OCI-LY3 (cell line): ENCODE measurements around the gene SEMA5B.

Experiments
- H2AFZ ChIP-seq: fragments of 200-600, 300-600 bp; shearing (Covaris generic); 2 replicates; pipeline ENCODE4 v1.6.0; 2014; ENCODE audit warnings: antibody characterized with exemption, low read depth, low read length
- H3K27ac ChIP-seq: fragments of 200-600, 300-600 bp; sonication (generic); 2 replicates; pipeline ENCODE4 v1.5.1; 2014; ENCODE audit warnings: mild to moderate bottlenecking, low read length, moderate library complexity, mixed read lengths
- H3K27me3 ChIP-seq: fragments of 200-600, 300-600 bp; sonication (generic); 2 replicates; pipeline ENCODE4 v1.6.1; 2014; ENCODE audit warnings: low read depth, low read length, mixed read lengths
- H3K36me3 ChIP-seq: fragments of 200-600, 300-600 bp; sonication (generic); replicated peaks from 2 replicates; pipeline ENCODE3; 2014; ENCODE audit warnings: low read depth, low read length, mixed read lengths
- H3K4me1 ChIP-seq: fragments of 300-600, 200-600 bp; sonication (generic); 2 replicates; pipeline ENCODE4 v1.6.1; 2014; ENCODE audit warnings: low read length, mixed read lengths
- H3K4me2 ChIP-seq: fragments of 200-600, 300-600 bp; sonication (generic); 2 replicates; pipeline ENCODE4 v1.6.1; 2014; ENCODE audit warnings: low read length, mixed read lengths
- H3K4me3 ChIP-seq: fragments of 300-600, 200-600 bp; sonication (generic); 2 replicates; pipeline ENCODE4 v1.5.1; 2014; ENCODE audit warnings: antibody characterized with exemption, mild to moderate bottlenecking, low read length, moderate library complexity
- H3K79me2 ChIP-seq: fragments of 300-600, 200-600 bp; shearing (Covaris generic); 2 replicates; pipeline ENCODE4 v1.6.1; 2014; ENCODE audit warnings: mild to moderate bottlenecking, low read length, mixed read lengths
- H3K9ac ChIP-seq: fragments of 300-600, 200-600 bp; shearing (Covaris generic); 2 replicates; pipeline ENCODE4 v1.6.0; 2014; ENCODE audit warnings: mild to moderate bottlenecking, low read length, moderate library complexity
- H3K9me3 ChIP-seq: fragments of 200-600, 300-600 bp; shearing (Covaris generic); 2 replicates; pipeline ENCODE4 v1.6.1; 2014; ENCODE audit warnings: low read length, mixed read lengths; ENCODE audit not compliant: insufficient read depth
- H4K20me1 ChIP-seq: fragments of 200-600, 300-600 bp; sonication (generic); 2 replicates; pipeline ENCODE4 v1.6.1; 2016; ENCODE audit warnings: low read length, mixed read lengths; ENCODE audit not compliant: insufficient read depth
- CTCF ChIP-seq: fragments of 200-600, 300-600 bp; sonication (generic); IDR thresholded peaks from 2 replicates; pipeline ENCODE4 v1.5.1; 2014; ENCODE audit warnings: antibody characterized with exemption, low read length, low read depth
- EZH2phosphoT487 ChIP-seq: fragments of 200-600 bp; shearing (Covaris generic); IDR thresholded peaks from 2 replicates; pipeline ENCODE4 v1.6.1; 2018; ENCODE audit warnings: antibody characterized with exemption, mixed run types, low read depth

SEMA5B gene

GRCh38 chr3:122931636-122932035 lies 95.9 kb downstream of the SEMA5B start:
- Histone ChIP-seq H4K20me1 (no peaks in the 10 kb centered on the region), H3K27ac (no peak overlapping the region)
- TF ChIP-seq CTCF (no peak), EZH2phosphoT487 (no peak)

GRCh38 chr3:122930063-122930997 lies 97.2 kb downstream of the SEMA5B start:
- no peaks in the 10 kb centered on the region for H3K9me3 ChIP-seq
- no peaks in the 10 kb centered on the region for H3K79me2 ChIP-seq
- H3K4me2 ChIP-seq: no peak overlapping the region
- no peak overlapping the region for H2AFZ ChIP-seq
- H3K27me3 ChIP-seq: no peaks in the 10 kb centered on the region
- H3K27ac ChIP-seq: no peak overlapping the region
- no peak overlapping the region for H3K9ac ChIP-seq
- no peak for TF ChIP-seq EZH2phosphoT487
- TF ChIP-seq CTCF: no peak
- H3K4me3 ChIP-seq: no peak overlapping the region
- H3K36me3 ChIP-seq: no peaks in the 10 kb centered on the region
- H3K4me1 ChIP-seq: no peaks in the 10 kb centered on the region
- H4K20me1 ChIP-seq: no peaks in the 10 kb centered on the region

More at GRCh38 chr3:122931636-122932035, 95.9 kb downstream of the SEMA5B start:
- Histone ChIP-seq H3K9me3 (no peaks in the 10 kb centered on the region), H3K4me2 (no peak overlapping the region), H2AFZ (no peak overlapping the region), H3K36me3 (no peaks in the 10 kb centered on the region), H3K79me2 (no peaks in the 10 kb centered on the region), H3K4me3 (no peak overlapping the region), H3K9ac (no peak overlapping the region), H3K27me3 (no peaks in the 10 kb centered on the region), H3K4me1 (no peaks in the 10 kb centered on the region)

- Histone ChIP-seq H3K27me3 (no peaks in the 10 kb centered on the region), H3K4me1 (no peaks in the 10 kb centered on the region), H3K4me2 (no peak overlapping the region), H2AFZ (no peak overlapping the region), H3K36me3 (no peaks in the 10 kb centered on the region), H4K20me1 (no peaks in the 10 kb centered on the region), H3K9ac (no peak overlapping the region), H3K27ac (no peak overlapping the region), H3K9me3 (no peaks in the 10 kb centered on the region), H3K4me3 (no peak overlapping the region), H3K79me2 (no peaks in the 10 kb centered on the region)
- no peak for TF ChIP-seq CTCF
- TF ChIP-seq EZH2phosphoT487: no peak
Measured at GRCh38 chr3:122929188-122930062, 98.1 kb downstream of the SEMA5B start.
